ENCODE data around the gene ARID1A. TPM values are rescaled to one million over a fixed set of nuclear protein-coding genes. Genes with fewer than 3 reads are reported as not detected.
"Not testable (repeated sequence)": the region's sequence is repeated elsewhere in the genome, so short reads cannot be mapped to it uniquely, and the experiment has no call there.

Gene ARID1A
- total RNA-seq (10 to 100 TPM; 20.7 to 47.1 (median 24.7) TPM), polyA plus RNA-seq (10 to 100 TPM in 2 of 3 donors, 1 to 10 TPM in 1; 7.2 to 36.7 (median 11.1) TPM)

- DNase-seq, result peak; percentile 98
- Histone ChIP-seq H3K4me1 (peaks cover 11 to 65% (median 53%) of the 10 kb centered on the region in 4 donors), H3K27ac (peak within 1 kb of the TSS; percentile 96 to 99 (median 99)), H3K36me3 (no peaks in the 10 kb centered on the region), H3K4me3 (peak within 1 kb of the TSS; percentile 89 to 98 (median 96)), H3K9me3 (no peaks in the 10 kb centered on the region), H3K27me3 (no peaks in the 10 kb centered on the region)
- TF ChIP-seq, protein P1, sequence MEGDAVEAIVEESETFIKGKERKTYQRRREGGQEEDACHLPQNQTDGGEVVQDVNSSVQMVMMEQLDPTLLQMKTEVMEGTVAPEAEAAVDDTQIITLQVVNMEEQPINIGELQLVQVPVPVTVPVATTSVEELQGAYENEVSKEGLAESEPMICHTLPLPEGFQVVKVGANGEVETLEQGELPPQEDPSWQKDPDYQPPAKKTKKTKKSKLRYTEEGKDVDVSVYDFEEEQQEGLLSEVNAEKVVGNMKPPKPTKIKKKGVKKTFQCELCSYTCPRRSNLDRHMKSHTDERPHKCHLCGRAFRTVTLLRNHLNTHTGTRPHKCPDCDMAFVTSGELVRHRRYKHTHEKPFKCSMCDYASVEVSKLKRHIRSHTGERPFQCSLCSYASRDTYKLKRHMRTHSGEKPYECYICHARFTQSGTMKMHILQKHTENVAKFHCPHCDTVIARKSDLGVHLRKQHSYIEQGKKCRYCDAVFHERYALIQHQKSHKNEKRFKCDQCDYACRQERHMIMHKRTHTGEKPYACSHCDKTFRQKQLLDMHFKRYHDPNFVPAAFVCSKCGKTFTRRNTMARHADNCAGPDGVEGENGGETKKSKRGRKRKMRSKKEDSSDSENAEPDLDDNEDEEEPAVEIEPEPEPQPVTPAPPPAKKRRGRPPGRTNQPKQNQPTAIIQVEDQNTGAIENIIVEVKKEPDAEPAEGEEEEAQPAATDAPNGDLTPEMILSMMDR (IDR thresholded peaks at IDR 0.05), result no peak
- TF ChIP-seq POLR2AphosphoS5 (IDR thresholded peaks at IDR 0.05) (peak; percentile 79 to 89 (median 84)), POLR2A (IDR thresholded peaks at IDR 0.05) (peak in 1 of 2 donors; percentile 29), EP300 (IDR thresholded peaks at IDR 0.05) (peak in 1 of 4 donors; percentile 50)
- intact Hi-C loops (cut with DNase I), result loop anchor here (1.0 to 10.0 kb wide), 2 partner anchors 92 to 169 kb away; partner anchors contain the start of genes PIGV and SFN
- WGBS, 2 donors, result 0 to 1% methylated on average over 78 of the region's 80 CpGs
Observed at GRCh38 chr1:26695356-26696118, at the start of gene ARID1A. Gene ARID1A, plus strand, starts transcription at chr1:26696015. Its CDS starts 389 bp downstream, at chr1:26696404.

GRCh38 chr1:26664802-26665201 lies 31.0 kb upstream of the ARID1A start:
- no peak for DNase-seq
- 80 to 91% methylated on average over 2 of the region's 2 CpGs for WGBS, 2 donors
- no peak overlapping the region for H3K27ac ChIP-seq
- H3K9me3 ChIP-seq, result no peaks in the 10 kb centered on the region
- TF ChIP-seq, protein P1 (IDR thresholded peaks at IDR 0.05), result no peak
- TF ChIP-seq POLR2A (IDR thresholded peaks at IDR 0.05) (no peak), POLR2AphosphoS5 (IDR thresholded peaks at IDR 0.05) (no peak), EP300 (IDR thresholded peaks at IDR 0.05) (no peak)
- intact Hi-C loops (cut with DNase I), result no loop called here
- no peak overlapping the region for H3K4me3 ChIP-seq
- no peaks in the 10 kb centered on the region for H3K27me3 ChIP-seq
- no peaks in the 10 kb centered on the region for H3K36me3 ChIP-seq
- no peaks in the 10 kb centered on the region for H3K4me1 ChIP-seq

GRCh38 chr1:26666855-26667254 lies 29.0 kb upstream of the ARID1A start:
- Histone ChIP-seq H3K27ac (no peak overlapping the region), H3K27me3 (no peaks in the 10 kb centered on the region), H3K4me3 (no peak overlapping the region), H3K36me3 (no peaks in the 10 kb centered on the region), H3K4me1 (no peaks in the 10 kb centered on the region), H3K9me3 (no peaks in the 10 kb centered on the region)
- 88 to 92% methylated on average over 1 of the region's 1 CpG for WGBS, 2 donors
- TF ChIP-seq, protein P1 (IDR thresholded peaks at IDR 0.05), result no peak
- TF ChIP-seq POLR2AphosphoS5 (IDR thresholded peaks at IDR 0.05) (no peak), POLR2A (IDR thresholded peaks at IDR 0.05) (no peak), EP300 (IDR thresholded peaks at IDR 0.05) (no peak)
- DNase-seq, result no peak
- intact Hi-C loops (cut with DNase I), result no loop called here

DNA sequence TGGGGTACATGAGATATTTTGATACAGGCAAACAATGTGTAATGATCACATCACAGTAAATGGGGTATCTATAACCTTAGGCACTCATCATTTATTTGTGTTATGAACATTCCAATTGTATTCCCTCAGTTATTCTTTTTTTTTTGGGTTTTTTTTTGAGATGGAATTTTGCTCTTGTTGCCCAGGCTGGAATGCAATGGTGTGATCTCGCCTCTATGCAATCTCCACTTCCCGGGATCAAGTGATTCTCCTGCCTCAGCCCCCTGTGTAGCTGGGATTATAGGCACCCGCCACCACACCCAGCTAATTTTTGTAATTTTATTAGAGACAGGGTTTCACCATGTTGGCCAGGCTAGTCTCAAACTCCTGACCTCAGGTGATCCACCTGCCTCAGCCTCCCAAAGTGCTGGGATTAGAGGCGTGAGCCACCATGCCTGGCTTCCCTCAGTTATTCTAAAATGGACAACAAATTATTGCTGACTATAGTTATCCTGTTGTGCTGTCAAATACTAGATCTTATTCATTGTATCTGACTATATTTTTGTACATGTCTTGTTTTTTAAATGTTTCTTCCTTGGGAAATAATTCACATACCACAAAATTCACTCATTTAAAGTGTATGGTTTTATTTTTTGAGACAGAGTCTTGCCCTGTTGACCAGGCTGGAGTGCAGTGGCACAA lies 27.6 kb upstream of the ARID1A start:
- H3K9me3 ChIP-seq; H3K27me3 ChIP-seq; DNase-seq; H3K4me1 ChIP-seq; H3K4me3 ChIP-seq; intact Hi-C loops (cut with DNase I); H3K27ac ChIP-seq; H3K36me3 ChIP-seq: not testable (repeated sequence)
- WGBS, 2 donors, result 90 to 92% methylated on average over 4 of the region's 4 CpGs

Data from sigmoid colon (tissue), 7 donors.